HG03521 (cell line): Measurements from ENCODE around the gene NHS.

Experiments used
- ATAC-seq: cut with Tn5 transposase; IDR thresholded peaks from one replicate; pipeline ENCODE4 v1.9.1; 2021; ENCODE audit warnings: mild to moderate bottlenecking, moderate library complexity; ENCODE audit not compliant: unreplicated experiment

Gene NHS

DNA sequence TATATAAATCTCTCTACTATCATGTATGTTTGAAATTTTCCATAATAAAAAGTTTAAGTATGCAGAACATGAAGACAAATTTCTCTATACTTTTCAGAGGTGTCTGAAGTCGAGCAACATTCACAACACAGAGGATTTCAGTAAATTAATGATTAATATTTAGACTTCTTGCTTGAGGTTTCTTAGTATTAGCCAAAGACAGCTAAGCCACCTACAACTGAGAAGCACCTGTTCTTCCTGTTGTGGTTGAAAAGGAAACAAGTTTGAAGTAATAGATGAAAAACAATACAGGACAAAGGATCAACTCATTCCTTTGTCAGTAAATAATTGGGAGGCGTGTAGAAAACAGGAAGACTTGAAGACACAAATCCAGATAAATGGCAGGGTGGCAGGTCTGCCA lies 383.4 kb downstream of the NHS start:
- no peak for ATAC-seq

DNA sequence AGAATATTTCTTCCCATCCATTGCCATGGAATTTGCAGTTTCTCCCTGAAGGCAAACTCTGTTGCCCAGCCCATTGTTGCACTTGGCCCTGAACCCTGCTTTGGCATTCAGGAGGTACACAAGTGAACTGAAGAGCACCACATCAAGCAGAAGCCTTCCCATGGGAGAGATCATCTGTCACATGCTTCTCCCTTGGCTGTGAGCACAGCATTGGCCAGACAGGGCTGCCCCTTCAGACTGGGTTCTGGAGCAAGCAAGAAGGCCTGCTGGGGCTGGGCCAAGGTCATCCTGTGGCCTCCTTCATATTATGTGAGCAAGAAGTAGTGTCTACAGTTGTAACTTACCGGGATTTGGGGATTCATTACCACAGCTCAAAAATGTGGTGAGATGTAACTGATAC lies 385.0 kb downstream of the NHS start:
- ATAC-seq, result no peak

- ATAC-seq, result no peak
These were observed 392.7 kb downstream of the NHS start for GRCh38 chrX:17767734-17768133.

DNA sequence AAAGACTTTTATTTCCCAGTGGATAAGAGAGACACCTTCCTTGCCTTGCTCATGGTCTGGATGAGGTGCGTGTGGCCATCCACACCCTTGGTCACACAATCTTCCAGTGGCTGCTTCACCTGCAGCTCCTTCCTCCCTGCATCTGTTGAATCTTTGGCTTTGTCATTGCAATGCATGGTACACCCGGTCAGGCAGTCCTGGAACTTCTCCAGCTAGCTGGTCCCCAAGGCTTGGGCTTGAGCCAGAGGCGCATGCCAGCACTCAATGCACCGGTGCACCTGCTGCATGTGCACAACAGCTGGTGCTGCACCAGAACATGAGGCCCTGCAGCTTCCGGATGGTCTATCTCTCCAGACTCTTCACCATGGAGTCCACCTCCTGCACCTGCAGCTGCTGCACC lies 394.0 kb downstream of the NHS start:
- ATAC-seq, result no peak

DNA sequence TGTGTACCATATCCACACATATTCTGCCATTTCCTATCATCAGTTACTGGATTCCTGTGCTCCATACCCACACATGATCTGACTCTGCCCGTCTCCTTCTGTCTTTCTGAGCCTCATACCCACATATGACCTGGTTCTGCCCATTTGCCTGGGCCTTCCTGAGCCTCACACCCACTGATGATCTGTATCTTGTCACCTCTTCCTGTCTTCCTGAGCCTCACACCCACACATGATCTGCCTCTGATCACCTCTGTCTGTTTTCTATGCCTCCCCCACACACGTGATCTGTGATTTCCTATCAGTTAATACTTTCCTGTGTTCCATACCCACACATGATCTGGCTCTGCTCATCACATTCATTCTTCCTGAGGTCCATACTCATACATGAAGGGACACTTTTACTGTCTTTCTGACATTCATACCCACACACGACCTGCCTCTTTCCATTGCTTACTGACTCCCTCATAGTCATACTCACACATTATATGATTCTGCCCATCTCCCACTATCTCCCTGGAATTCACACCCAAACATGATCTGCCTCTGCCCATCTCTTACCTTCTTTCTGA lies 394.8 kb downstream of the NHS start:
- ATAC-seq, result no peak

DNA sequence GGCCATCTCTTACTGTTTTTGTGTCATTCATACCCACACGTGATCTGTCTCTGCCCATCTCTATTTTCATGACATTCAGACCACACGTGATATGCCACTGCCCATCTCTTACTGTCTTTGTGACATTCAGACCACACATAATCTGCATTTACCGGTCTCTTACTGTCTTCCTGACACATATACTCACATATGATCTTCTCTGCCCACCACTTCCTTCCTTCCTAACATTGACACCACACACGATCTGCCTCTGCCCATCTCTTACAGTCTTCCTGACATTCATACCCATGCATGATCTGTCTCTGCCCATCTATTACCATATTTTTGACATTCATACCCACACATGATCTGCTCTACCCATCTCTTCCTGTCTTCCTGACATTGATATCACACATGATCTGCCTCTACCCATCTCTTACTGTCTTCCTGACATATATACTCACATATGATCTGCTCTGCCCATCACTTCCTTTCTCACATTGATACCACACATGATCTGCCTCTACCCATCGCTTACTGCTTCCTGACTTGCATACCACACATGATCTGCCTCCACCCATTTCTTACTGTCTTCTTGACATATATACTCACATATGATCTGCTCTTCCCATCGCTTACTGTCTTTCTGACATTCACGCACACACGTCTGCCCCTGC lies 398.3 kb downstream of the NHS start:
- no peak for ATAC-seq

DNA sequence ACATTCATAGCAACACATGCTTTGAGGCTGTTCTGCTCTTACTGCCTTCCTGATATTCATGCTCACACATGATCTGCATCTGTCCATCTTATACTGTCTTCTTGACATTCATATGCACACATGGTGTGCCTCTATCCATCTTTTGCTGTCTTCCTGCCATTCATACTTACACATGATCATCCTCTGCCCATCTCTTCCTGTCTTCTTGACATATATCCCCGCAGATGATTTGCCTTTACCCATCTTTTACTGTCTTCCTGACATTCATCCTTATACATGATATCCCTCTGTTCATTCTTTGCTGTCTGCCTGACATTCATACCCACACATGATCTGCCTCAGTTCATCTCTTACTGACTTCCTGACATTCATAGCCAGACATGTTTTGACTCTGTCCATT lies 399.1 kb downstream of the NHS start:
- ATAC-seq, result no peak

- no peak for ATAC-seq
These were observed 404.0 kb downstream of the NHS start for GRCh38 chrX:17778997-17779396.

GRCh38 chrX:17779434-17779833 lies 404.4 kb downstream of the NHS start:
- ATAC-seq, result no peak
